ENCODE measurements around the gene LRRC45.

LRRC45 gene

DNA sequence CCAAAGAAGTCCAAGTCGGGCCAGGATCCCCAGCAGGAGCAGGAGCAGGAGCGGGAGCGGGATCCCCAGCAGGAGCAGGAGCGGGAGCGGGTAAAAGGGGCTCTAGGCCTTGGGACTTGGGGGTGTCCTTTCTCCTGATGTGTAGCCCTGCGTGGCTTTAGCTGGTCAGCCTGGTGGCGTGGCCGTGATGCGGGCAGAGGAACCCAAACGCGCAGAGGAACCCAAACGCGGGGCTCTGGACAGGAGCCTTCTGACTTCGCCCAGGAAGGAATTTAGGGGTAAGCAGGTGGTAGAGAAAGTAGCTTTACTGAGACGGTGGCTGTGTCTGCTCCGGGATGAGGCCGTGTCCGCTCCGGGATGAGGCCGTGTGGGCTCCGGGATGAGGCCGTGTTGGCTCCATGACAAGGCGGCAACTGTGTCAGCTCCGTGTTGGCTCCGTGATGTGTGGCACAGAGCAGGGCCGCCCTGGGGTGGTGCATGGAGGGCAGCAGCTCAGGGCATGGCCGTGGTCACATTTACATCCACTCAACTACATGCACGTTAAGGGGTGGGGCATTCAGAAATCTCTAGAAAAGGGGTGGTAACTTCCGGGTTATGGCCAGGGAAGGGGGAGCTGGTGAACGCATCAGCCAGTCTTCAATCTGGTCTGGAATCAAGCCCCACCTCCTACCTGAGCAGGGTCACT, 26.2 kb upstream of the LRRC45 start:
- no peak for TF ChIP-seq CTCF (IDR thresholded peaks at IDR 0.05)
- H3K27me3 ChIP-seq (ENCODE audit: control insufficient read depth, insufficient read depth, low read length) = no peaks in the 10 kb centered on the region
- no peak overlapping the region for H3K4me2 ChIP-seq (ENCODE audit: low read length)
- H3K9ac ChIP-seq = no peak overlapping the region
- H2AFZ ChIP-seq = no peak overlapping the region
- no peaks in the 10 kb centered on the region for H3K9me3 ChIP-seq (ENCODE audit: control insufficient read depth, low read length)
- peaks cover 14% of the 10 kb centered on the region for H3K4me1 ChIP-seq
- H3K36me3 ChIP-seq (ENCODE audit: control insufficient read depth, insufficient read depth, low read length) = no peaks in the 10 kb centered on the region
- peaks cover 33% of the 10 kb centered on the region for H3K79me2 ChIP-seq
- H3K4me3 ChIP-seq (ENCODE audit: low read depth, low read length) = no peak overlapping the region
- no peak overlapping the region for H3K27ac ChIP-seq

DNA sequence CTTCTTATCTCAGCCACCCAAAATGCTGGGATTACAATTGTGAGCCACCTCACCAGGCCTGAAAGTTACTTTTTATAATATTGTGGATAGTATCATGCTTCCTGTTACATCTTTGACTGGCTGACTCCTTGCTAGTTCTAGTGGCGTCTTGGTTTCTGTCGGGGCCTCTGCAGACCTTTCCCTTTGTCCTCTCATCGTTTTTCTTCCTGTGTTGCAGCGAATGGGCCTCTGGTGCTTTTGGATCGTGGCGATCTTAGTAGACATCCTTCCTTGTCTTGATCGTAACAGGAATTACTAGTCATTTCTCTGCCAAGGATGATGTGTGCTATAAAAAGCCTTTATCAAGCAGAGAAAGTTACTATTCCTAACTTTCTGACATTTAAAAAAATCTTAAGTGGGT, 24.9 kb upstream of the LRRC45 start:
- TF ChIP-seq CTCF (IDR thresholded peaks at IDR 0.05) = no peak
- no peak overlapping the region for H3K27ac ChIP-seq
- H3K79me2 ChIP-seq = peaks cover 29% of the 10 kb centered on the region
- no peak overlapping the region for H3K4me3 ChIP-seq (ENCODE audit: low read depth, low read length)
- H3K27me3 ChIP-seq (ENCODE audit: control insufficient read depth, insufficient read depth, low read length) = no peaks in the 10 kb centered on the region
- peaks cover 2% of the 10 kb centered on the region for H3K4me1 ChIP-seq
- H3K36me3 ChIP-seq (ENCODE audit: control insufficient read depth, insufficient read depth, low read length) = no peaks in the 10 kb centered on the region
- H3K9ac ChIP-seq = no peak overlapping the region
- no peak overlapping the region for H3K4me2 ChIP-seq (ENCODE audit: low read length)
- H2AFZ ChIP-seq = no peak overlapping the region
- no peaks in the 10 kb centered on the region for H3K9me3 ChIP-seq (ENCODE audit: control insufficient read depth, low read length)

DNA sequence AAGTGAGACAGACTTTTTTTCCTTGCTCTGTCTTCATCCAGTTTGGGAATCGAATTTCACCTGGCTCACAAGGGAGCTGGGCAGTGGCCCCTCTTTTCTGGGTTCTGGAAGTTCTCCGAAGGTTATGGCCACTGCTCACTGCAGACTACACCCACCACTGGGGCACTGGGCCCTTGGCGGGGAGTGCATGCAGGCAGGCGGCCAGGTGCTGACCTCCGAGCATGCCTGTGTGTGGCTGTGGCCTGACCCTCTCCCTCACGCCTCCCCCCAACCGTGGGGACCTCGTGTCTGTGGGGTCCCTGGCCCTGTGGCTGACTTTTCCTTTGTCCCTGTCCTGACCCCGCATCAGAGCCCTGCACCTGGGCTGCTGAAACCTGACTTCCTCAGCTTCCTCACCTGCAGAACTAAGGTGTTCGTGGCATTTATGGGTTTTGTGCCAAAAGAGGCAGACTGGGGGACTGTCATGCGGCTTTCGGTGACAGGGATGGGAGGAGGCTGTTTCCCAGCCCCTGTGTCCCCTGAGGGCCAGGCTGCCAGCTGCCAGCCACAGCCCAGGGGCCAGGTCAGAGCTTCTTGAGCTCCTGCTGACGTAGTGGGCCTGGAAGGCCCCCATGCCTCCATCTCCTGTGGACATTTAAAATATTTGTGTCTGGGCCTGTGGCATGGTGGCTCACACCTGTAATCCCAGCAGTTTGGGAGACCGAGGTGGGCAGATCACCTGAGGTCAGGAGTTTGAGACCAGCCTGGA, 24.2 kb upstream of the LRRC45 start:
- Histone ChIP-seq H2AFZ (no peak overlapping the region), H3K4me1 (peaks cover 1% of the 10 kb centered on the region), H3K27ac (no peak overlapping the region), H3K27me3 (ENCODE audit: control insufficient read depth, insufficient read depth, low read length) (no peaks in the 10 kb centered on the region), H3K4me3 (ENCODE audit: low read depth, low read length) (no peak overlapping the region), H3K36me3 (ENCODE audit: control insufficient read depth, insufficient read depth, low read length) (no peaks in the 10 kb centered on the region), H3K79me2 (peaks cover 26% of the 10 kb centered on the region), H3K9ac (no peak overlapping the region), H3K4me2 (ENCODE audit: low read length) (no peak overlapping the region), H3K9me3 (ENCODE audit: control insufficient read depth, low read length) (no peaks in the 10 kb centered on the region)
- no peak for TF ChIP-seq CTCF (IDR thresholded peaks at IDR 0.05)

DNA sequence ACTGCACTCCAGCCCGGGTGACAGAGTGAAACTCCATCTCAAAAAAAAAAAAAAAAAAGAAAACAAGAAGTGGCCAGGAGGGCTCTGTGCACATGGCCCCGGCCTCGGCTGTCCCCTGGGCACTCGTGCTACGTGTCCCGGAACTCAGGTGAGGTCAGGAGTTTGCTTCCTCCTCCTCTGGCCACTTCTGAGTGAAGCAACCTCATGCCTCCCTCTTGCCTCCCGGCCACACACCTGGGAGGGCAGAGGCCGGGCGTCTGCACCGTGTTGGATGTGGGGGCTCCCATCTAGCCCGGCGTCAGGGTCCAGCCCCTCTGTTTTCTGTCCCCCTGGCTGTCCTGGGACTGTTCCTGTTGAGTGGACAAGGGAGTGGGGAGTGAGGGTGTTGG, 23.5 kb upstream of the LRRC45 start:
- Histone ChIP-seq H3K4me3 (ENCODE audit: low read depth, low read length) (no peak overlapping the region), H3K27me3 (ENCODE audit: control insufficient read depth, insufficient read depth, low read length) (no peaks in the 10 kb centered on the region), H3K36me3 (ENCODE audit: control insufficient read depth, insufficient read depth, low read length) (no peaks in the 10 kb centered on the region), H3K4me2 (ENCODE audit: low read length) (no peak overlapping the region), H2AFZ (no peak overlapping the region), H3K27ac (no peak overlapping the region), H3K4me1 (no peaks in the 10 kb centered on the region), H3K9ac (no peak overlapping the region), H3K79me2 (peaks cover 20% of the 10 kb centered on the region), H3K9me3 (ENCODE audit: control insufficient read depth, low read length) (no peaks in the 10 kb centered on the region)
- TF ChIP-seq CTCF (IDR thresholded peaks at IDR 0.05) = no peak
